AG10803 (cell line): ENCODE results near the gene MEIS1.
"Not testable (repeated sequence)": the region's sequence is repeated elsewhere in the genome, so short reads cannot be mapped to it uniquely, and the experiment has no call there.

Experiments
- DNase-seq: peaks from one replicate; pipeline ENCODE4 v3.0.0; 2010; ENCODE audit warnings: low read depth
- H3K4me3 ChIP-seq: 2 replicates; pipeline ENCODE4 v1.5.1; 2011; ENCODE audit warnings: mild to moderate bottlenecking, low read length, control low read depth
- CTCF ChIP-seq: conservative IDR thresholded peaks from 2 replicates; pipeline ENCODE4 v1.5.1; 2011; ENCODE audit warnings: mild to moderate bottlenecking, low read length, control low read depth, inconsistent platforms

MEIS1 gene

GRCh38 chr2:66472225-66472843 is 37.4 kb downstream of the MEIS1 start:
- H3K4me3 ChIP-seq = no peak overlapping the region
- DNase-seq = no peak
- TF ChIP-seq CTCF = no peak

GRCh38 chr2:66477135-66477842 is 42.4 kb downstream of the MEIS1 start:
- no peak for TF ChIP-seq CTCF
- no peak overlapping the region for H3K4me3 ChIP-seq
- DNase-seq = no peak

- H3K4me3 ChIP-seq = no peak overlapping the region
- DNase-seq = no peak
- TF ChIP-seq CTCF = no peak
Observed at GRCh38 chr2:66478299-66478698, 43.4 kb downstream of the MEIS1 start.

- DNase-seq = no peak
- TF ChIP-seq CTCF = no peak
Observed at GRCh38 chr2:66478731-66479316, 43.9 kb downstream of the MEIS1 start.

GRCh38 chr2:66481100-66481549 is 46.2 kb downstream of the MEIS1 start:
- H3K4me3 ChIP-seq = no peak overlapping the region
- DNase-seq = peak; percentile 44
- TF ChIP-seq CTCF = no peak

More at GRCh38 chr2:66478731-66479316, 43.9 kb downstream of the MEIS1 start:
- no peak overlapping the region for H3K4me3 ChIP-seq

GRCh38 chr2:66485252-66485651 is 50.3 kb downstream of the MEIS1 start:
- not testable (repeated sequence) for DNase-seq, H3K4me3 ChIP-seq

- DNase-seq = no peak
- TF ChIP-seq CTCF = no peak
- no peak overlapping the region for H3K4me3 ChIP-seq
Observed at GRCh38 chr2:66488946-66489345, 54.0 kb downstream of the MEIS1 start.
